ENCODE data around the gene CCL27. TPM values are rescaled to one million over a fixed set of nuclear protein-coding genes. Genes with fewer than 3 reads are reported as not detected.

Gene CCL27
- total and polyA plus RNA-seq, 2 of the 8 experiments (the other 6 are each of a cell fraction or from before 2014, with no cell fraction given) = 0.42 TPM; not detected in 1

DNA sequence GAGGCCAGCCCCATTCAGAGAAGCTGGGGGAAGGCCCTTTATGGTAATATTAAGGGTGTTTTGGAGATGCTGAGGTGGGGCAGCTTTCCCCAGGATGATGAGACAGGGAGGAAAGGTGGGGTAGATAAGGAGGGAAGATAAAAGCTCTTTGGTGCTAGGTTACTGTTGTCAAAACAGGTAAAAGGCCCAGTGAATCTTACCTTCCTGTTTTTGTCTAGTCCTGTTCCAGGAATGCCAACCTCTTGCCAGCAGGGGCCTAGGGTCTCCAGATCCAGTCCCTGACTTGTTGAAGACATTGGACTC, 797 bp upstream of the CCL27 start:
- Histone ChIP-seq H3K4me3 (ENCODE audit: extremely low read depth in 1 of 4, insufficient read depth in 2 of 4, low read depth in 3 of 4, low read length in 4 of 4) (no peak overlapping the region), H2BK12ac (ENCODE audit: low read depth, low read length) (no peak overlapping the region), H3K9me3 (ENCODE audit: insufficient read depth in 2 of 2, low read depth in 1 of 2, low read length in 1 of 2) (no peaks in the 10 kb centered on the region), H3K18ac (ENCODE audit: extremely low read depth, low read length) (no peak overlapping the region), H3K4me1 (replicated peaks in 1 of 4; ENCODE audit: control insufficient read depth in 3 of 4, insufficient read depth in 4 of 4, low read length in 3 of 4) (peaks cover 0 to 4% (median 2%) of the 10 kb centered on the region in 4 experiments; a peak in 2 of 7 replicates), H2BK20ac (ENCODE audit: low read length) (no peak overlapping the region), H4K20me1 (replicated peaks in 1 of 2; ENCODE audit: control insufficient read depth in 1 of 2, insufficient read depth in 2 of 2, low read length in 2 of 2) (peaks cover 0 to 1% of the 10 kb centered on the region in 2 experiments), H4K8ac (ENCODE audit: extremely low read depth, insufficient read depth, low read length) (no peak overlapping the region), H2BK5ac (ENCODE audit: low read depth, low read length) (no peak overlapping the region), H3K27me3 (replicated peaks in 1 of 4; ENCODE audit: control insufficient read depth in 3 of 4, extremely low read depth in 1 of 4, insufficient read depth in 3 of 4, low read length in 3 of 4) (peaks cover 0 to 5% (median 0%) of the 10 kb centered on the region in 4 experiments; a peak in 2 of 7 replicates), H3K56ac (replicated peaks; ENCODE audit: insufficient read length, low read depth, low read length) (no peak overlapping the region), H2BK15ac (ENCODE audit: low read length) (no peak overlapping the region), H2AK5ac (ENCODE audit: low read depth, low read length) (no peak overlapping the region), H3K14ac (ENCODE audit: insufficient read length) (no peak overlapping the region), H4K5ac (ENCODE audit: insufficient read length, low read depth, low read length) (no peak overlapping the region), H2BK120ac (replicated peaks; ENCODE audit: low read depth, low read length) (no peak overlapping the region), H3K27ac (ENCODE audit: low read depth, low read length) (no peak overlapping the region), H3K23me2 (ENCODE audit: low read depth, low read length) (peaks cover 9% of the 10 kb centered on the region), H3K4me2 (ENCODE audit: insufficient read depth in 1 of 2, low read depth in 2 of 2, low read length in 2 of 2) (no peak overlapping the region), H3K4ac (replicated peaks; ENCODE audit: insufficient read length, low read depth, low read length) (no peak overlapping the region), H3K79me2 (ENCODE audit: control insufficient read depth in 1 of 2, insufficient read depth in 2 of 2, low read length in 2 of 2) (peaks cover 0 to 8% of the 10 kb centered on the region in 2 experiments; a peak in 1 of 4 replicates), H3K23ac (ENCODE audit: insufficient read length) (no peak overlapping the region), H4K91ac (replicated peaks; ENCODE audit: insufficient read length, low read length) (no peak overlapping the region), H3K79me1 (ENCODE audit: low read depth, low read length) (no peaks in the 10 kb centered on the region), H3K36me3 (ENCODE audit: control insufficient read depth in 2 of 4, insufficient read depth in 4 of 4, low read length in 3 of 4) (peaks cover 0 to 2% (median 0%) of the 10 kb centered on the region in 4 experiments; a peak in 2 of 8 replicates), H3K9ac (replicated peaks in 1 of 4; ENCODE audit: extremely low read depth in 1 of 4, low read depth in 3 of 4, low read length in 3 of 4) (no peak overlapping the region), H2AFZ (ENCODE audit: low read length) (no peak overlapping the region)
- DNase-seq (ENCODE audit: low read depth in 1 of 2, low spot score in 2 of 2) (no peak), FAIRE-seq (no peak)
- ChIA-PET POLR2A (ENCODE audit: partially characterized antibody) (interaction anchor here (2.6 to 7.7 kb wide), 2 partner anchors 8 to 14 kb away, joined by 10 to 92 read pairs; partner anchors contain the start of genes GALT and IL11RA), CTCF (ENCODE audit: partially characterized antibody) (interaction anchor here (0.9 to 15.2 kb wide), 8 partner anchors 12 to 48 kb away, joined by 3 to 277 read pairs (median 10); partner anchors contain the start of genes ARID3C, GALT, IL11RA and SIGMAR1)
- no peak for TF ChIP-seq CHD1 (IDR thresholded peaks at IDR 0.05; ENCODE audit: low read depth, low read length)
- TF ChIP-seq PHF8 (conservative IDR thresholded peaks at IDR 0.05; ENCODE audit: low read depth, low read length) = no peak
- no peak for TF ChIP-seq GABPA (IDR thresholded peaks at IDR 0.05; ENCODE audit: borderline replicate concordance, insufficient read depth, low read length)
- no peak for TF ChIP-seq CTBP2 (IDR thresholded peaks at IDR 0.05; ENCODE audit: borderline replicate concordance, insufficient read depth, insufficient read length, low read length)
- no peak for TF ChIP-seq CHD2 (IDR thresholded peaks at IDR 0.05; ENCODE audit: low read length)
- TF ChIP-seq, protein P1, sequence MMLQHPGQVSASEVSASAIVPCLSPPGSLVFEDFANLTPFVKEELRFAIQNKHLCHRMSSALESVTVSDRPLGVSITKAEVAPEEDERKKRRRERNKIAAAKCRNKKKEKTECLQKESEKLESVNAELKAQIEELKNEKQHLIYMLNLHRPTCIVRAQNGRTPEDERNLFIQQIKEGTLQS (IDR thresholded peaks at IDR 0.05; ENCODE audit: insufficient read depth, low read depth, low read length) = no peak
- TF ChIP-seq SUZ12 (IDR thresholded peaks at IDR 0.05; ENCODE audit: low read length) = no peak
- TF ChIP-seq FOSL1 (IDR thresholded peaks at IDR 0.05; ENCODE audit: insufficient read depth, low read depth, low read length) = no peak
- no peak for TF ChIP-seq BACH1 (IDR thresholded peaks at IDR 0.05; ENCODE audit: low read length)
- TF ChIP-seq JUND (IDR thresholded peaks at IDR 0.05; ENCODE audit: low read length) = no peak
- TF ChIP-seq SRF (IDR thresholded peaks at IDR 0.05; ENCODE audit: low read depth, low read length) = no peak
- no peak for TF ChIP-seq EP300 (IDR thresholded peaks at IDR 0.05; ENCODE audit: borderline replicate concordance in 1 of 2, low read depth in 2 of 2, low read length in 2 of 2)
- TF ChIP-seq SP1 (IDR thresholded peaks at IDR 0.05; ENCODE audit: low read depth, low read length) = no peak

Measured in H1 (cell line).